ENCODE data around the gene PTPRN2.
"Not testable (repeated sequence)": the region's sequence is repeated elsewhere in the genome, so short reads cannot be mapped to it uniquely, and the experiment has no call there.

DNA sequence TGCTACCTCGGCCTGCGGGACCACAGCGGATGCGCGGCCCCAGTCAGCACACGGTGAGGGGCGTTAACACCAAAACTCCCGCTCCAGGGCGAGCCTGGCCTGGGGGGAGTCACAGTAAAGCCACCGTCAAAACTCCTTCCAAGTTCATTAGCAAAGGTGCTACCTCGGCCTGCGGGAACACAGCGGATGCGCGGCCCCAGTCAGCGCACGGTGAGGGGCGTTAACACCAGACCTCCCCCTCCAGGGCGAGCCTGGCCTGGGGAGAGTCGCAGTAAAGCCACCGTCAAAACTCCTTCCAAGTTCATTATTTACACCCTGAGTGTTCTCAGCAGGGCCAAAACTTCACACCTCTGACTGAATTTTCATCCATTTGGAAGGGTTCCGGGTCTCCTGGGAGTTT is 130.0 kb downstream of the PTPRN2 start:
- not testable (repeated sequence) for TF ChIP-seq ZNF384 (IDR thresholded peaks at IDR 0.05); SP1 (IDR thresholded peaks at IDR 0.05); FOXM1 (IDR thresholded peaks at IDR 0.05; ENCODE audit: borderline replicate concordance); L3MBTL2 (conservative IDR thresholded peaks at IDR 0.05); ELF4 (IDR thresholded peaks at IDR 0.05); CTBP1 (IDR thresholded peaks at IDR 0.05; ENCODE audit: borderline replicate concordance); NFRKB (IDR thresholded peaks at IDR 0.05); SUZ12 (IDR thresholded peaks at IDR 0.05); LEF1 (IDR thresholded peaks at IDR 0.05; ENCODE audit: borderline replicate concordance); TARDBP (IDR thresholded peaks at IDR 0.05); ARNT (IDR thresholded peaks at IDR 0.05); FOXK2 (IDR thresholded peaks at IDR 0.05)
